IPS-NIHi11 (cell line): Measurements from ENCODE around the gene MVB12A.

ENCODE experiments used
- DNase-seq: peaks from one replicate; pipeline ENCODE4 v3.0.0; 2012; ENCODE audit warnings: mixed read lengths, low spot score

The MVB12A gene

DNA sequence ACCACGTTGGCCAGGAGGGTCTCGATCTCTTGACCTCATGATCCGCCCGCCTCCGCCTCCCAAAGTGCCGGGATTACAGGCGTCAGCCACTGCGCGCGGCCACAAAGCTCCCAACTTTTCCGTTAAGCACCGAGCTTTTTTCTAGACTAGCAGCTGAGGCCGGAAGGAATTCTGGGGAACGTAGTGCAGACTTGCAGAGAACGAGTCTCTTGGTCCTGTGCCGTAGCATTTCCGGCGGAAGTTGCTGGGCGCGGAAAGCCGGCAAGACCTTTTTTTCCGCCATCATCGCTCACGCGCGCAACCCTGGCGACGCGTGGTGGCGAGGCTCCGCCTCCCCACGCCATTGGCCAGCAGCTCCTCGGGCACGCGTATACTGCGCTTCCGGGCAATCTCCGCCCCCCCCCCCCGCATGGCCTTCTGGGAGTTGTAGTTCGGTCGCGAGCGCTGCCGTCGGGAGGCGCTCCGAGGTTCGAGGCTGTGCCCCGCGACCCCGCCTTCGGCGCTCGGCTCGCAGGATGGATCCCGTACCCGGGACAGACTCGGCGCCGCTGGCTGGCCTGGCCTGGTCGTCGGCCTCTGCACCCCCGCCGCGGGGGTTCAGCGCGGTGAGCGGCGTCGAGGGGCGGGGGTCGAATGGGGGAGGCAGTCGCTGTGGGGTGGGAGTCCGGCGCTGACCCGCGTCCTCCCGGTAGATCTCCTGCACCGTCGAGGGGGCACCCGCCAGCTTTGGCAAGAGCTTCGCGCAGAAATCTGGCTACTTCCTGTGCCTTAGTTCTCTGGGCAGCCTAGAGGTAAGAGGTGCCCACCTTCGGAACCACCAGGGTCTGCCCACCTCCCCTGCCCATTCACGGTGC is at the start of gene MVB12A:
Gene MVB12A, plus strand, starts transcription at position 427 of the 854 bp plus-strand sequence. Its CDS starts 89 bp downstream, at position 516.
- peak; percentile 95 for DNase-seq

DNA sequence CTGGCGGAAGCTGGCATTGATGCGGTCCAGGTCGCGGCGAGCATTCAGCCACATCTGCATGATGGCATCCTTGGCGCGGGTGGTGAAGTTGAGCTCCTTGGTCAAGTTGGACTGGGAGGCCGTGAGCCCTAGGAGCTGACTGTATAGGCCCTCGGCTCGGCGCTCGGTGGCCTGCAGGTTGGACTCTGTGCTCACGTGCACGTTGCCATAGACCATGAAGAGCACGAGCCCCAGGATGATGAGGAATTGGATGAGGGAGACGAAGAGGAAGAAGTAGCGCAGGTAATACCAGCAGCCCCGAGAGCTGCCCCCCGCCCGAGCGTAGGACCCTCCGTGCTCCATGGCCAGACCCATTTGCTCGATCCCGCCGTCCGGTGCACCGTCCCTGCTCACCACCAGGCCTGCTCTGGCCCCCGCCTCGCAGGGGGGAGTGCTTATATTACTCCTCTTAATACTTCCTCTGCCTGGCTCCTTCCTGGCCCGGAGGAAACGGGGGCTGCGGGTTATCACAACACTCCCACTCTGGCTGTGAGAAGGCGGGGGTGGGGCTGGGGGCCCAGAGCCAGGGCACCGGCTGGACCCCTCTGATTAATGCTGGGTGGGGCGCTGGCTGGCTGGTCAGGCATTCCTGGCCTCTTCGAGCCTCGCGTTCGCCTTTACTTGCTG is 42.8 kb upstream of the MVB12A start, which contains the start of gene PLVAP:
Gene PLVAP, minus strand, starts transcription at position 408 of the 666 bp plus-strand sequence. Its CDS starts 54 bp downstream, at position 354.
- DNase-seq: no peak

DNA sequence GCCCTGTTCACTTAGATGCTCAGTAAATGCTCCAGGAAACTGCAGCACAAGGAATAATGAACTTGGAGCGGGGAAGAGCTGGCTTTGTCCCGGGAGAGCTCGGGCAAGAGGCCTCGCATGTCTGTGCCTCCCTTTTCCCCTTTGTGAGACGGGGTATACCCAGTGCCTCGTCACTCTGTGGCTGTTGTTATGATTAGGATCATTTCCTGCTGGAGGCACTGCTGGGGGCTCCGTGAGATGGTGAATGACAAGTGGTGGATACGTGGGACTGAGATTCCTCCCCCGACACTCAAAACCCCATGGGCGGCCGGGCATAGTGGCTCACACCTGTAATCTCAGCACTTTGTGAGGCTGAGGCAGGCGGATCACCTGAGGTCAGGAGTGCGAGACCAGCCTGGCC is 41.6 kb upstream of the MVB12A start:
- no peak for DNase-seq

DNA sequence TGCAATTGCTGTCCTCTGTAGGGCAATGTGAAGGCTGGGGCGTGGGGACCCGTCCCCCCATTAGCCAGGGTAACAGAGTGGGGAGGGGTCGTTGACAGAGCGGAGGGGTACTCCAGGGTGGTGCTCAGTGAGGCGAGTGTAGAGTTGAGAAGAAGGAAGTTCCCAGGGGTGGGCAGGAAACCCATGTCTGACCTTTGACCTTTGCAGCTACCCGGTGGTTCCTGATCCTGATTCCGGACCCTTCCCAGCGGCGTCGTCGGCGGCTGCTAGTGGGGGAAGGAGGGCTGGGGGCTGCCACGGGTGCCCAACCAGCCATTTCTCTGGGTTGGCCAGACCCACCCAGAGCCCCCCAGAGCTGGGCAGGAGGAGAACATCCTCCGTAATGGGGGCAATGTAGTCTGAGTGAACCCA is 40.6 kb upstream of the MVB12A start:
- peak; percentile 76 for DNase-seq

DNA sequence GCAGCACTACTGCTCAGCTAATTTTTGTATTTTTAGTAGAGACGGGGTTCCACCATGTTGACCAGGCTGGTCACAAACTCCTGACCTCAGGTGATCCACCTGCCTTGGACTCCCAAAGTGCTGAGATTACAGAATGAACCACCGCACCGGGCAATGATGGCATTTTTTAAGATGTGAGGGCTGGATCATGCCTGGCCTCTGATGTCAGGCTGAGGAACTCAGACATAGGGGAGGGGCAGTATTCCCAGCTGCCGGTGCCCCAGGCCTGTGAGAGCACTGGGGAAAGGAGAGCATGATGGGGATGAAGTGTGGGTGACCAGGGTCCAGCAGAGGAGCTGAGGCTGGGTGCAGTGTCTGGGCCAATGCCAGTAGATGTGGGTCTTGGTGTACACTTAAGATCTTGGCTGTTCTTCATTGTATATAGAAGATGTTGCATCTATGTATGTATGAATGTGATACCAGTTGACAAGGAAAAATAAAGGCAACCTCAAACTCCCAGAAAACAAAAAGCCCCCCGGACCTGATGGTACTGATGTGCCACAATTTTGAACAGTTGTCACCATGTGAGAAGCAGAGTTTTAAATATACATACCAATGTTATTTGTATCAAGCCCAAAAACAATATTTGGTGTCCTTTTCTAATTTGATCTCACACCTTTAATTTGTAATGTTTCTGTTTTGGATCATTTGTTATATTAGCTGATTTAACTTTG is 39.3 kb upstream of the MVB12A start:
- DNase-seq: no peak

DNA sequence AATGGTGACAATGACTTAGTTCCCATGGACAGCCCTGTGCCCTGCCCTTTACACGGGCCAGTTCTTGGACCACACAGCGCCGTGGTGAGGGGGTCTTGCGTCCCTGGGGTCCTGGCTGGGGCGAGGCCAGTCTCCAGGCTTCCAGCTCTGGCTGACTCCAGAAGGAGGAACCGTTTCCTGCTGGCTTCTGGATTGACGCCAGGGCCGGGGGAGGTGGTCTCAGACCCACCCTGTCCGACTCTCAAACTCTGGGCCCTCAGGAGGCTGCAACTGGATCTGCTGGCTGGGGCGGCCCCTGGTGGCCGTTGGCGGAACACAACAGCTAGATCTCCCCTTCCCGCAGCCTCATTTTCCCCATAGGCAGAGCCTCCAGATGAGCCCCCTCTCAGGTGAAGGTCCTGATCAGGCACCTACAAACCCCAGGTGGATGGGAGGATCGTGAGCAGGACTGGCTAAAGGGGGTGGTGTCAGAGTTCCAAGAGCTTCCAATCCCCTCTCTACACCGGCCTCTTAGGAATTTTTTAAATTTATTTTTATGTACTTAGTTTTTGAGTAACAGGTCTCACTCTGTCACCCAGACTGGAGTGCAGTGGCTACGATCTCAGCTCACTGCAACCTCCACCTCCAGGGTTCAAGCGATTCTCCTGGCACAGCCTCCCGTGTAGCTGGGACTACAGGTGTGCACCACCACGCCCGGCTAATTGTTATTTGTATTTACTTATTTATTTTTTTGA is 33.8 kb upstream of the MVB12A start:
- DNase-seq: peak; percentile 81

DNA sequence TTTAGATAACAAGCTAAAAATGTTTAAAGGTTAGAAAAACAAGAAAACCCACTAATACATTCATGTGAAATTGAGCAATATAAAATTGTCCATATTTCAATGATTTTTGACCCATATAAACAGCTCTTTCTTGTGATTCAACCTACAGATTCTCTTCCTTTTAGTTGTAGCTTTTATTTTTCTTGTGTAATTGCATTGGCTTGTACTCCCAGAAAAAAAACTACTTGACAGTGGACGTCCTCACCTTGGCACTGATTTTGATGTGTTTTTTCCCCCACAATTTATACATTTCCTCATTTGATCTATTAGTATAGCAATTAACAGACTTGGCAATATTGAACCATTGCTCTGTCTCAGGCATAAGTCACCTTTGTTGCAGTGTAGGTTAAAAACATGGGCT is 30.6 kb upstream of the MVB12A start:
- no peak for DNase-seq

DNA sequence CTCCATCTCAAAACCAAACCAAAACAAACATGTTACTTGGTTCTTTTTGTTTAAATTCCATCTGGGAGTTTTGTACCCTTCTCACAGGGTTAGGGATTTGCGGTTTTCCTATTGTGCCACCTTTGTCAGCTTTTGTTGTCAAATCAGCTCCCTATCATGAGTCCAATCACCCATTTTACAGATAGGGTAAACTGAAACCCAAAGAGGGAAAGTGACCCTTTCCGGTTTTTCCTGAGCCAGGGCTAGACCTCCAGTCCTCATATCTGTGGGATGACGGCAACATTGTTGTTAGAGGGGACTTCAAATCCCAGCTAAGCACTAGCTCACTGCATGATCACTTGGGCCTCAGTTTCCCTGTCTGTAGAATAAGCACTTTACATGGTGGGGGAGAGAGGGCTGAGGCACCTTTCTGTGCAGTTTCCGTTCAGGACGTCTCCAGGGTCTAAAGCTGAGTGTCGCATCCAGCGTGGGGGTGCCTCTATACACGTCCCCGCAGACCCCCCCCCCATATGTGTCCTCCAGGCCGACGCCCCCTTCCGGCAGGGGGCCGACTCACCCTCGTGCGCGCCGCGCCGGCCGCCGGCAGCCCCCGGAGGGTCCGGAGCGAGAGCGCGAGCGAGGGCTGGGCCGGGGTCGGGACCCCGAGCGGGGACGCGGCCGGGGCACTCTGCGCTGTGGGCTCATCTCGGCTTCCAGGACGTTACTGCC is 29.7 kb upstream of the MVB12A start:
- DNase-seq: no peak

DNA sequence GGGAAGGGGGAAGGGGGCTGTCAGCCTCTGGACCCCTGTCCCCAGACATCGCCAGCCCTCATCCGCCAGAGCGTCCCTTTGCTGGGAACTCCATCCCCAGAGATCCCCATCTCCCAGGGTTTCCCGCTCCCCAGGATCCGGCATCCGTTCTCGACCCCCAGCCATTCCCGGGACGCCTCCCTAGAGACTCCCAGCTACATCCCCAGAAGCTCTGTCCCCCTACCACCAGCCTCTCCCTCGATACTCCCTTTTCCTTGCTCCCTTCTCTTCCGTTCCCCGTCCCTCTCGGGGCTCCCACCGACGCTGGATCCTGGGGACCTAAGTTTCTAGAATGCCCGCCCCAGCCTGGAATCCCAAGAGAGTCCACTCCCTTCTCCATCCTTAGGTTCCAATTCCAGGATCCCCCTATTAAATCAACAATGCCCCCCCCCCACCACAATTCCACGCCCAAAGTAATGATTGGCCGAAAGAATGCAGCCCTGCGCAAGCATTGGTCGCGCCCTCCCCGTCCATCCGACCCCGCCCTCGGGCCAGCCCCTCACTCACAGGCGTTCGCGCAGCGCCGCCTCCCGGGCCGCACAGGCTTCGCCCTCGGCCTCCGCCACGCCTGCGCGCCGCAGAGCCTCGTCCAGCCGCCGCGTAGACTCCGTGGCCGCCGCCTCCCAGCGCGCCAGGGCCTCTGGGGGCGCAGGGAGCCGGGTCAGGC is 29.0 kb upstream of the MVB12A start:
- peak; percentile 96 for DNase-seq

DNA sequence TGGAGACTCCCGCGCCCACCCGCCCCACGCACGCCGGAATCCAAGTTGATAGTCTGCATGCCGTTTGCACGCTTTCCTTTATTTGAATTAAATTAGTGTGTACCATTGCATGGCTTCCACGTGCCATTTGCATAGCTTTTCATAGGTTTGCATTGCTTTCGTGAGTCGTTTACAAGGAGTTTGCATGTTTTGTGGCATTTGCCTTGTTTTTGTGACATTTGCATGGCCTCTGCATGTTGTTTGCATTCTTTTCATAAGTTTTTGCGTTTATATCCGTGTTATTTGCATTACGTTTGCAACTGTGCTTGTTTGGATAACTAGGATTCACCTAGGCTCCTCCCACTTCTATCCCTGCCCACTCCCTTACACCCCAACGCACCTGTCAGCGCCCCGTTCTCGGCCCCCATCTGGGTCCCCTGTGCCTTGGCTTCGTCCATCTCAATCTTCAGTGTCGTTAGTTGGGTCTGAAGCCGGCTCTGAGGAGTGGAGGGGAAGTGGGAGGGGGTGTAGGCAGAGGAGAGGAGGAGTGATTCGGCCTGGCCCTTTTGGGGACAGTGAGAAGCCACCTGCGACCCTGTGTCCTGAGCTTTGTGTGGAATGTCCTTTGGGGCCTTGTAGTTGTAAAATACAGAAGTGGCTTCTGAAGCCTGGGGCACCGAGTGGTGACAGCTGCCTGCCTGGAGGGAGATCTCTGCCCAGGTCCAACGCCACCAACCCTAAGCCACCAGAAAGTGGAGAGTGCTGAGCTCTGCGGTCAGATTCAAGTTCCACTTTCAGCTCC is 28.3 kb upstream of the MVB12A start:
- DNase-seq: no peak

DNA sequence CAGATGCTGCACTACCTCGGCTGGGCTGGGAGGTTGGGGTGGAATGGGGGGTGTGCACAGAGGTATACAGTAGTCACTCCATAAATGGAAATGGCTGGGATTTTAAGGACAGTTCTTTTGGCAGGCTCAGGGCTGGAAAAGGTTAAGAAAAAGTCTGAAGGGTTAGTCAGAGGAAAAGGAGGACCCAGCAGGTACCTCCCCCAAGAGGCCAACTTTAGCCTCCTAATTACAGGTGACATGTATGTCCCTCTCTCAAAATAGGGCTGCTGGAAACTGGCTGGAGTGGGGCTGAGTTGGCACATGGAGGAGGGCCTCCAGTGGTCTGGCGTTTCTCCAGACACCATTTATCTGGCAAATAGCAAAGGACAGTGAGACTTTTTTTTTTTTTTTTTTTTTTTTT is 26.8 kb upstream of the MVB12A start:
- no peak for DNase-seq

DNA sequence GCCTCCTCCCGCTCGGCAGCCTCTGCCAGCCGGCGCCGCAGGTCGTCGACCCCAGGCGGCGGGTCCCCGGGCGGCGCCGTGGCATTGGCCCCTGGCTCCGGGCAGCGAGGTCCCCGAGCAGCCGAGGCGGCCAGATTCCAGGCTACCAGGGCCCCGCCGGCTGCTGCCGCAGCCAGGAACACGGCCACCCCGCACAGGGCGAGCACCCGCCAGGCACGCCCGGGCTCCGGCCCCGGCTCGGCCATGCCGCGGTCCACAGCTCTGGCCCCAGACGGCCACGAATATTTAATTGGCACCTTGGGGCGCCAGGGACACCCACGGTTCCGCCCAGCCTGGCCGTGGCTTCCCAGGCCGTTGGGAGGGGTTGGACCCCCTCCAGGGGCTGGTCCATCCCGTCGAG is 25.9 kb upstream of the MVB12A start, which contains the start of gene CCDC194:
Gene CCDC194, minus strand, starts transcription at position 283 of the 400 bp plus-strand sequence. Its CDS starts 38 bp downstream, at position 245.
- DNase-seq: no peak

DNA sequence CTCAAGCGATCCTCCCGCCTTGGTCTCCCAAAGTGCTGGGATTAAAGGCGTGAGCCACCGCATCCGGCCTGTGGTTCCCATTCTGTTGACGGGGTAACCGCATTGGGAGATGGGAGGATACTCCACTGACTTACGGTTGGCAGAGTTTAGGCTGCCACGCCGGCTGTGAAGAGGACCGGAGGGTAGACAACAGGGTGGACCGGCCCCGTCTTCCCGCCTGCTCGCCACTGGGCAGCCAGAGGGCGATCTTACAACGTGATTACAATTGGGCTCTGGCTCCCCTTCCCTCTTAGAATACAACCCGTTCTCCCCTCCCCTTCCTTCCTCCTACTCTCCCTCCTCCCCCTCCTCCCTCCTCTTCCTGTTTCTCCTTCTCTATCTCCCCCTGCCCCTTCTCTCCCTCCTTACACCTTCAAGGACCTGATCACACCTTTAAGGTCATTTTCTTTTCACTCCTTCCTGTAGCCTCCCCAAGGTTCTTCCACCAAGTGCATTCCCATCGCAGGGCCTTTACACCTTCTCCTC is 24.9 kb upstream of the MVB12A start:
- peak; percentile 79 for DNase-seq

DNA sequence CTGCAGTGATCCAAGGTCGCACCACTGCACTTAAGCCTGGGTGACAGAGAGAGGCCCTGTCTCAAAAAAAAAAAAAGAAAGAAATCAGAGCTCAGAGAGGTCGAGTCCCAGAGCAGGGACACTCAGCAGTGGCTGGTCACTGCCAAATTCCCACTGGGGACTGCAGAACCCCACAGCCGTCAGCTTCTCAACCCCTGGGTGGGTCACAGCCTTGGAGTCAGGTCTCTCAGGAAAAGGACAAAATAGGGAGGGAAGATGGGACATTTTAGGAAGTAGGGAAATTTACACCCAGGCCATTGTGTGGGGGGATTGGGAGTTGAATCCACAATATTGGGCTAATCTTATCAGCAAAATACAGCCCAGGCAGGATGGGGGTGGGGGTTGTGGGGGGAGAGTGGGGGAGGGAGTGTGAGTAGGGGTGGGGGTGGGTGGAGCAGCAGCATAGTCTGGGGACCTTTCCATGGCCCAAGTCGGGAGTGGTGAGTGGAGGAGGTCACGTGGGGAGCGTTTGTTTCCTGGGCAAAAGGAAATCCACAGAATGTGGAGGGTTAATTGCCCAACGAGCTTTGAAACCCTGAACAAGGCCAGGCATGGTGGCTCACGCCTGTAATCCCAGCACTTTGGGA is 20.8 kb upstream of the MVB12A start:
- DNase-seq: no peak

DNA sequence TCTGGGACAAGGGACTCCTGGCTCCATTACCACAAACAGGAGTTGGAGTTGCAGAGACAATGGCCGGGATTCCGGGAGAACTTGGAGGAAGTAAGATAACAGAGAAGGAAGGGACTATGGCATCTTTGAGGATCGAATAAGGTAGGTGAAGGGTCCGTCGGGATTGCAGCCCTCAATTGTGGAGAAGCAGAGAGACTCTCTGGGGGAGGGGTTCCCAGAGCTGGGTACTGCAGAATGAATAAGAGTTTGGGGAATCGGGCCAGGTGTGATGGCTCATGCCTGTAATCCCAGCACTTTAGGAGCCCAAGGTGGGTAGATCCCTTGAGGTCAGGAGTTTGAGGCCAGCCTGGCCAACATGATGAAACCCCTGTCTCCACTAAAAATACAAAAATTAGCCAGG is 18.2 kb upstream of the MVB12A start:
- no peak for DNase-seq

DNA sequence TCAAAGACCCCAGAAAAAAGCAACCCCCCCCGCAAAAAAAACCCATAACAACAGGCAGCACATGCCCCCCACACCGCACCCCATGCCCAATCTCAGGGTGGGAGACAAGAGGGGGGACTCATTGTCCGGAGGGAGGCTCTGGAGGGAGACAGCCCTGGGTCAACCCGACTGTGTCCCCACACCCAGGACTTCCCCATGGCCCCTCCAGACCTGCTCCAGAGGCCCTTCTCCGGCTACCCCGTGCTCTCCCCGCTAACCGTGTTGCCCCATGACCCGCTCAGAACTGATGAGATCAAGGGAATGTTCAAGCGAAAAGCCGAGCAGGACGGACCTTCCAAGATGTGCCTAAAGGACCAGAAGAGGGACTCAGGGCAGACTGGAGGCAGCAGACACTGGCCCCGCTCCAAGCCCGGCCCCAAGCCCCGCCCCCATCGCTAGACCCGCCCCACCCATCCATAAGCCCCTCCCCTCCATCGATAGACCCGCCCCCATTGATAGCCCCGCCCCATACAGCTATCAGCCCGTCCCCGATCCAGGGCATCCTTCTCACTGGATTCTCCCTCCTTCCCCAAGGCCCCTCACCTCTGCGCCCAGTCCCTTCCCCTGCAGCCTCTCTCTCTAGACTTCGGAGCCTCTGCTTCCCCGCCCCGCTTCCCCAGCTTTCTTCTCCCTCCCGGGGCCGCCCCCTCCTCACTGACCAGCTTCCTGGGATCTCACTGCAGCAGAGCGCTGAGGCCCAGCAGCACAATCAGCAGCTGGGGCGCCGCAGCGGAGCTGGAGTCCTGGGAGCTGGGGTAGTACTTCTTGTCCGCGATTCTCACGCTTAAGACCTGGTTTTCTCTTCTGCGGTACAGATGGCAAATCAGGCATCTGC is 16.6 kb upstream of the MVB12A start:
- DNase-seq: peak; percentile 93

DNA sequence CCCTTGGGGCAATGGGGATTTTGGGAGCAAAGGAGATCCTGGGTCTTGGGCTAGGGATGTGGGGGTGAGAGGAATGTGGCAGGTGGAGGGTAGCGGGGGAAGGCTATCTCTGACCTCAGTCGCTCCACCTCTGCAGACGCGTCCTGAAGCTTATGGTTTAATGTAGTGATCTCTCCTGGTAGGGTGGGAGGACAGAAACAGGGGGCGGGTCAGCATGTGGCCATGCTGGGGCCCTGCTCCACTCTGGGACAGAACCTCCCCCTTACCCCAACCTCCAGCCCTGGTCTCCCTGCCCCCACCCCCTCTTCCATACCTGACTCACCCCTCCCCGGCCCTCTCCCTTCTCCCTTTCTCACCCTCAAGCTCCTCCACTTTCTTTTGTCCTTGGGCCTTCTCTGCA is 15.8 kb upstream of the MVB12A start:
- peak; percentile 55 for DNase-seq
